Activated T-cell treated with anti-CD3 and anti-CD28 coated beads, Interleukin-2, amount 50 U/mL, for 48 hours (primary cell): ENCODE data around the gene PPP1CB.
"Not testable (repeated sequence)": the region's sequence is repeated elsewhere in the genome, so short reads cannot be mapped to it uniquely, and the experiment has no call there.

Experiments used
- DNase-seq, 2 experiments: peaks; one replicate each; pipeline ENCODE4 v3.0.0-alpha.2; 2020

Gene PPP1CB

DNA sequence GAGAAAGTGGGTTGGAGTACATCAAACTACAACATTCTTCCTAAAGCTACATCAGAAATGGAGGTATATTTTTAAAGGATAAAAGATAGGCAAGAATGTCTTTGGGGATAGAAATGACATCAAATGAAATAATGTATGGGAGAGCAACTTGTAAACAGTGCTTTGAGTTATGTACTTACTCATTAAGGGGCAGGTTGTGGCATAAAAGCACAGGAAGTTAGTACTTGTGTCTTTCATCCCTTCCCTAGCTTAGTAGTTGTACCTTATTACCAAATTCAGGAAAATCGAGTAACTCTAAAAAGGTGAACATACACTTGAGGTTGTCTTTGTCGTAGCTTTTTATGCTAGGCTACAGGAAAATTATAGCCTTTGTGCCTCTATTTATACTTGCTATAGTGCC lies 28.9 kb downstream of the PPP1CB start:
- no peak for DNase-seq

DNA sequence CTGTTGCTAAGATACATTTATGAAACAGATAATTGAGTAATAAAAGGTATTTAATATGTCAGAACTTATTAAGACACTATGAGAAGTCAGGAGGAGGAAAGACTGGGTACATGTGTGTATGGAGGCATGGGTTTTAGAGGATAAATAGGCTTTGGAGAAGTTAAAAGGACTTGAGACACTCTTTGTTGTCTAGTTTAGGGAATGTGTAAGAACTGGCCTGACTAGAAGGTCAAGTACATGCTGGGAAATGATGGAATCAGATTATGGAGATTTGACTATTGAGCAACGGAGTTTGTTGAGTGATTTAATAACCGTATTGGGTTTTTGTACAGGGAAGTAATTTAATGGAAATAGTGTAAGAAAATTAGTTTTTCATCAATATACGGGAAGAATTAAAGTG lies 30.8 kb downstream of the PPP1CB start:
- no peak for DNase-seq

DNA sequence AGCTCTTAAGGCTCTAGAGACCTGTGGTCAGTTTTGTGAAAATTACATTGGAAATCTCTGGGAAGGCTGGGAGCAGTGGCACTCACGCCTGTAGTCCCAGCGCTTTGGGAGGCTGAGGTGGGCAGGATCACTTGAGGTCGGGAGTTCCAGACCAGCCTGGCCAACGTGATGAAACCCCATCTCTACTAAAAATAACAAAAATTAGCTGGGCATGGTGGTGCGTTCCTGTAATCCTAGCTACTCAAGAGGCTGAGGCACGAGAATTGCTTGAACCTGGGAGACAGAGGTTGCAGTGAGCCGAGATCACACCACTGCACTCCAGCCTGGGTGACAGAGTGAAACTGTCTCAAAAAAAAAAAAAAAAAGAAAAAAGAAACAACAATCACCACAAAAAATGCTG lies 32.9 kb downstream of the PPP1CB start:
- not testable (repeated sequence) for DNase-seq

DNA sequence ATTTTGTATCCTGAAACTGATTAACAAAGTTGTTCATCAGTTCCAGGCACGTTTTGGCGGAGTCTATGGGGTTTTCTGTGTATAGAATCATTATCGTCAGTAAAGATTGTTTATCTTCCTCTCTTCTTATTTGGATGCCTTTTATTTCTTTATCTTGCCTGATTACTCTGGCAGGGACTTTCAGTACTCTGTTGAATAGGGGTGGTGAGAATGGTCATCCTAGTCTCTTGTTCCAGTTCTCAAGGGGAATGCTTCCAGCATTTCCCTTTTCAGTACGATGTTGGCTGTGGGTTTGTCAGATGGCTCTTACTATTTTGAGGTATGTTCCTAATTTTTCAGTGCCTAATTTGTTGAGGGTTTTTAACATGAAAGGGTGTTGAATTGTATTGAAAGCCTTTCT lies 45.0 kb downstream of the PPP1CB start:
- no peak for DNase-seq

DNA sequence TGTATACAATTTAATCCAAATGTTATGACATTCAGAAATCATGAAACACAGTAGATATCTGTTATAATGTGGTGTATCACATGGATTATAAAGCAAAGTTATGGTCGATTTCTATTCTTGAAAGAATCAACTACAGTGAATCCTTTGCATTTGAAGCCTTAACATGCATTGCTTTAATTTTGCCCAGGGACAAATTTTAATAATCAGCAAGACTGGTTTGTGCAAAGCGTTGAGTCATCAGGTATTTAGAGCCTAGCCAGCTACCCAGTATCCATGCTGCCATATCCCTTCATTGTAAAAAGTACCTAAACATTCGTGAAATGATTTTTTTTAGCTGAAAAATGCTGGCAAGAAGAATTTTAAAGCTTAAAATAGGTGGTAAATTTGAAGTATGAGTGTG lies 50.1 kb downstream of the PPP1CB start:
- DNase-seq: no peak

DNA sequence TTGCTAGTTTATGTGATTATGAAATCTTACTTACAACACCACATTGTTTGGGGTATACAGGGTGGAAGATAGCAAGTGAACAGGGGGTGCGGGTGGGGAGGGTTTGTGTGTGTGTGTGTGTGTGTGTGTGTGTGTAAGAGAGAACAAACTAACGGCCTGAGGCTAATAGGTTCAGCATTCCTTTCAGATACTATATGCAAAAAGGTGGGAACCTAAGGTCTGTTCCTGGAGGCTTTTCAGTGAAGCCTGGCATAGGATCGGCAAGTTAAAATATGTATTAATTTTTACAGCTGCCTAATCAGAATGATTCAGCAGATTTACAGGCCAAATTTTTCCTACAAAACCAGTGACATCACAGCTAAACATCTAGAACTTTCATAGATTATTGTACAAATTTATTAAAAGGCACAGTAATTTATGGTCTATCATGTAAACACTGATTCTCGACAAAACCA lies 51.4 kb downstream of the PPP1CB start:
- no peak for DNase-seq

DNA sequence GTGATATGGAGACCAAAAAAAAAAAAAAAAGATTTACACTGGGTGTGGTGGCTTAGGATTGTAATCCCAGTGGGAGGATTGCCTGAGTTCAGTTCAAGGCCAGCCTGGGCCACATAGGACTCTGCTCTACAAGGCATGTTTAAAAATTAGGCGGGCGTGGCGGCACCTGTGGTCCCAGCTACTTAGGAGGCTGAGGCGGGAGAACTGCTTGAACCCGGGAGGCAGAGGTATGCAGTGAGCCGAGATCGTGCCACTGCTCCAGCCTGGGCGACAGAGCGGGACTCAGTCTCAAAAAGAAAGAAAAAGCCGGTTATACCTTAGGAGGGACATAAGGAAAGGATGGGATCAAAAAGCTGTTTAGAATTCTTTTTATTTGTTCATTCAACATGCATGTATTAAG lies 58.3 kb downstream of the PPP1CB start:
- no peak for DNase-seq

DNA sequence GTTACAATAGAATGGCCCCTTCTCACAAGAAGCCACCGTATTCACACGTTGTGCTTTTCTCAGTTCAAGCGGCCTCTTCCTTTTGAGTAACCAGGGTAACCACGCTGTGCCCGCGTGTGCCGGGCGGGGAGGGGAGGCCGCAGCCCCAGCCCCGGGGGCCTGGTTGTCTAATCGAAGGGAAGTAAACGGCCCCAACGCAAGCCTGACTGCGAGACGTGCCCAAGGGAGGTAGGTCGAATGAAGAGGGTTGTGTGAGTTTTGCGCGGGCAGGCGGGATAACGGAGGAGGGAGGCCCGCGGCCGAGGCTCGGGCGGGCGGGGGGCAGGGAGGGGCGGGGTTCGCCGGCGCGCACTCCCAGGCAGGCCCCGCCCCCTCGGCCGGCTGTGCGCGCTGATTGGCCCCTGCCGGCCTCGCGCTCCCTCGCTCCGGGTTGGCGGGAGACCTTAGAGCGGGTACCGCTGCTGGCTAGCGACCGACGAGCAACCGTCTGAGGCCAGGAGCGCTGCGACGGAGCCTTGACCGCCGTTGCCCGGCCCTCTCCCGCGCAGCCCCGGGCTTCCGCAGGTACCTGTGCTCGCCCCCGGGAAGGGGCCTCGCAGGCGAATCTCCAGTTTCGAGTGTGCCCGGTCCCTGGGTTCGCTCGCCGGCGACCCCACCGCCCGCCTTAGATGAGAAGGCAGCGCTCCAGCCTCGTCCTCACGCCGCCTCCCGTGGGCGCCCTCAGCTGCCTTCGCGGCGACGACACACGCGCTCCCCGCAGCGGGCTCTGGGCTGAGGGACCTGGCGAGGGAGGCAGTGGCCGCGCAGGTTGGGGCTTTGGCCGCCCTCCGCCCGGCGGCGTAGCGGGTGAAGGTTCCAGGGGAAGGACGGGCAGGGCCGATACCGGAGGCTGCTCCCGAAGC lies 59.0 kb downstream of the PPP1CB start, which contains the start of gene SPDYA:
TSS of gene SPDYA (plus strand) at position 451 of the 902 bp plus-strand sequence. CDS start 5,181 bp downstream, outside the sequence.
- DNase-seq: peak; percentile 84 to 88

DNA sequence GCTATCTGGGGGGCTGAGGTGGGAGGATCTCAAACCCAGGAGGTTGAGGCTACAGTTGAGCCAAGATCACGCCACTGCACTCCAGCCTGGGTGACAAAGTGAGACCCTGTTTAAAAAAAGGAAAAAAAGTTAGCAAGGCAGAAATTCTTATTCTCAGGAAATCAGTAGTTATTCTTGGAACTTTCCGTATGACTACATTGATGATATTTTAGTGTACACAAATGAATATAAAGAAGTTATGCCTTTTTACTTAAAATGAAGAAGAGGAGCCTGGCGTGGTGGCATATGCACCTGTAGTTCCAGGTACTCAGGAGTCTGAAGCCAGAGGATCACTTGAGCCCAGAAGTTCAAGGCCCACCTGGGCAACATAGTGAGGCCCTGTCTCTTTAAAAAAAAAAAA lies 66.4 kb downstream of the PPP1CB start:
- no peak for DNase-seq

DNA sequence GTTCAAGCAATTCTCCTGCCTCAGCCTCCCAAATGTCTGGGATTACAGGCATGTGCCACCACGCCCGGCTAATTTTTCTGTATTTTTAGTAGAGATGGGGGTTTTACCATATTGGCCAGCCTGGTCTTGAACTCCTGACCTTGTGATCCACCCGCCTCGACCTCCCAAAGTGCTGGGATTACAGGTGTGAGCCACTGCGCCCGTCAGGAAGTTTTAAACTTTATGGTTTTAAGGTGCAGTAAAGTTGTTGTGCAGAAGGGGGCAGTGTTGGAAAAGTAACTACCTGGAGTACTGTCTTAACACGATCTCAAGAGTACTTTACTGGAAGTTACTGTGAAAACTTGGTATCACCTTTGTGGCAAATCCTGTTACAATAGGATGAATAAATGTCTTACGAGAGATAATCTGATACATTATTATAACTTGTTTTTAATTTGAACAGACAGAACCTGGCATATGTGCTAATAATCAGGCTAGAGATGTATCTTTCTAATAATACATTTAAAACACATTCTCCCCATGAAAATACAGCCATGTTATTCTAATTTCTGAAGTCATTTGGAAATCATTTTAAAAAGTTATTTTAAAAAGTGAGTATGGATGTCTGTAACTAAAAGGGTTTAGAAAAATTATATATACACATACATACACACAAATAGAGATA lies 69.8 kb downstream of the PPP1CB start:
- DNase-seq: peak; percentile 52 to 53

DNA sequence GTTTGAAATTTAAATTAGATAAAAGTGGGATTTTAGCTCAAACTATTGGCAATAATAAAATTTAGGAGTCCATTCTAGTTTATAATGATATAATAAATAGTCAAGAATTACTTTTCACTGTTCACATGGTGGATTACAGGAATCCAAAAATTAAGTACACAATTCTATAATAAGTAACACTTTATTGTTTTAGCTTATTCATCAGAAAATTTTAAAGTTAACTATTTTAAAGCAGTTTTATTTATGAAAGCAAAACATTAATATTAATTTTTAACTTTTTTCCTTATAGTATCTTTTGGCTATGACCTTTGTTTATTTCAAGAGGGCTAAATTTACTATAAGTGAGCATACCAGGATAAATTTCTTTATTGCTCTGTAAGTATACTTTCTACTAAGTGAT lies 70.4 kb downstream of the PPP1CB start:
- no peak for DNase-seq

DNA sequence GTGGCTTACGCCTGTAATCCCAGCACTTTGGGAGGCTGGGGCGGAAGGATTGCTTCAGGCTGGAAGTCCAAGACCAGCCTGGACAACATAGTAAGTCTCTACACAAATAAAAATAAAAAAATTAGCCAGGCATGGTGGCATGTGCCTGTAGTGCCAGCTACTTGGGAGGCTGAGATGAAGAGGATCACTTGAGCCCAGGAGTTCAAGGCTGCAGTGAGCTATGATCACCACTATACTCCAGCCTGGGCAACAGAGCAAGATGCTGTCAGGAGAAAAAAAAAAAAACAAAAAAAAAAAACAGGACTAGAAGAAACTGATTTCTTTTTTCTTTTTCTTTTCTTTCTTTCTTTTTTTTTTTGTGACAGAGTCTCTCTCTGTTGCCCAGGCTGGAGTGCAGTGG lies 72.6 kb downstream of the PPP1CB start:
- DNase-seq: no peak

DNA sequence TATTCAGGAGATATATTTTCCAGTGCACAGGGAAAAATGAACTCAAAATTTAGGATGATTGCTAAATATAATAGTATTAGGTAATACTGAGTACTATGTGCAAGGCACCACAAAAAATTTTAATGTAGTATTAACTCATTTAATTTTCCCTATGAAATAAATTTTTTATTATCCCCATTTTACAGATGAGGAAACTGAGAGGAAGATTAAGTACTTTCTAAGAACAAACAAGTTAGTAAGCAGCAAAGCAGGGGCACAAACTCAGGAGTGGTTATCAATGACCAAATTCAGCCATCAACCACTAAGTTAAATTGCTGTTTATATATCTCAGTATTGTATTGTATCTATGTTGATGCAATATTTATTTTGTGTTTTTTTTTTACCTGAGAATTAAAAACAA lies 73.2 kb downstream of the PPP1CB start:
- no peak for DNase-seq

DNA sequence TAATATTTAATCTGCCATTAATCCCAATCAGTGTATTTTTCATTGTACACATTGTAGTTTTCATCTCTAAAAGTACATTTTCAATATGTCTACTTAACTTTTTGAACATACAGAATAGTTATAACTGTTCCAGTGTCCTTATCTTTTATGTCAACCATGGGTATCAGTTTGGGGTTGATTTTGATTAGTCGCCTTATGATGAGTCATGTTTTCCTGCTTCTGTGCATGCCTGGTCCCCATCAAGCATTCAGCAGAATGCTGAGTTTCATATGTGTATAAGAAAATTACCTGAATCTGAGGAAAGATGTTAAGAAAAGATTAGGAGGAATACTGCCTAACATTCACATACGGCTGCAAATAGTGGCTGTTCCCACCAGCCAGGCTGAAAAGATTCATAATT lies 76.8 kb downstream of the PPP1CB start:
- no peak for DNase-seq

DNA sequence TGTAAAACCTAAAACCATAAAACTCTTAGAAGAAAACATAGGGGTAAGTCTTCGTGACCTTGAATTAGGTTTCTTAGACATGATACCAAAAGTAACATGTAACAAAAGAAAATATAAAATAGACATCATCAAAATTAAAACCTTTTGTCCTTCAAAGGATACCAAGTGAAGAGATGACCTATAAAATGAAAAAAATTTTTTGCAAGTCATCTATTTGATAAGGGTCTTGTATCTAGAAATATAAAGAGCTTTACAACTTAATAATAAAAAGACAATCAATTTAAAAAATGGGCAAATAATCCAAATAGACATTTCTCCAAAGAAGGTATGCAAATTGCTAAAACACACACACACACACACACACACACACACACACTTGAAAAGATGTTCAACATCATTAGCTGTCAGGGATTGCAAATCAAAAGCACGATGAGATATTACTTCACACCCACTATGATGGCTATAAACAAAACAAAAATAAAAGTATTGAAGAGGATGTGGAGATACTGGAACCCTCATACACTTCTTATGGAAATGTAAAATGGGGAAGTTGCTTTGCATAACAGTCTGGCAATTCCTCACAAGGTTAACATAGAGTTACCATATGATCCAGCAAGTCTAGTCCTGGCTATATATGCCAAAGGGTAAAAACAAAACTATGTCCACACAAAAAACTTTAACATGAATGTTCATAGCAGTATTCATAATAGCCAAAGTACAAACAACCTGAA lies 82.3 kb downstream of the PPP1CB start:
- DNase-seq: no peak

DNA sequence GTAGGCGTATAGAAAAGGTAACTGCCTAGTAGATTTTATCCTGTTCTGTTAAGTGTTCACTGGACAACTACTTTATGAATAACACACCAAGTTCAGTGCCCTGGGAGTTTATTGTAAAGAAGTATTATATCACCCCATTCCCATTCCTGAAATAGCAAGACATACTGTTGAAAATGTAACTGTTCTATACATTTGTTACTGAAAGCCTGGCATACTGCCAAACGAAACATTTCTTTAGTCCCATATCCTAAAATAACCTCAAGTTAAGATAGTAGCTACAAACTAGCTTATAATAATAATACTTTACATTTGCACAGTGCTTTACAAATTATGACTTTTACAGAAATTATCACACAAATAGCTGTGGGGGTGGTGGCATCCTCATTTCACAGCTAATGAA lies 84.2 kb downstream of the PPP1CB start:
- no peak for DNase-seq

DNA sequence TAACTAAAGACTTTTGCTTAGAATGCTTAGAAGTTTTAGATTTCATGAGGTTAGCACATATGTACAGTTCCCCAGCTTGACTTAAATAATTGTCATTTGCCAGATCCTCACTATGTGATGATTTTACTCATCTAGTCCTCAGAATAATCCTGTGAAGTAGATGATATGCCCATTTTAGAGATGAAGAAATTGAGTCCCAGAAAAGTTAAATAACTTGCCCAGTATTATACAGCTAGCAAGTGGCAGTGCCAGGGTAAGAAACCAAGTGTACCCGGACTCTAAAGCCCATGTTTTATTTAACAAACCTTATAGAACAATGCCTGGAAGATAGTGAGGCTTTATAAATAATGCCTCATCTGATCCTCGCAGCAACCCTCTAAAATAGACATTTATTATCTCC lies 87.3 kb downstream of the PPP1CB start:
- DNase-seq: no peak

DNA sequence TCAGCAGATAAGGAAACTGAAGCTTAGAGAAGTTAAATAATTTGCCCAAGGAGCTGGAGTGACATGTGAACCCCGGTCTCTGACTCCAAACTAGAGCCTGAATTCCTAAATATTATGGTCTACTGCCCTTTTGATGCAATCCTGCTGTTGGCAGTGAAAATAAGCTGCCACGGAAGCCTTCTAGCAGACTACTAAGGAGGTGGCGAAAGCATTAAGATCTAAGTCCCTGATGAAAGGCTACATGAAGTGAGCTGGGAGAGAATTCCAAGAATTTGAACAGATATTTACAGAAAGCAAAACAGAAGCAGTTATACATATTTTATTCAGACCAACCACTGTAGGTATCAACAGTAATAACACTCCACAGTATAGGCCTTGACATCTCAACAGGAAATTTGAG lies 90.4 kb downstream of the PPP1CB start:
- no peak for DNase-seq
